PC-9 (cell line): Measurements from ENCODE around the gene GLRX. TPM values are rescaled to one million over a fixed set of nuclear protein-coding genes. Genes with fewer than 3 reads are reported as not detected.

Experiments
- BruUV-seq: library from RNA; stranded (reverse); fragments of 400-500 nt; replicated peaks from 2 replicates; lab custom pipeline; 2021; lab: Mats Ljungman, UMichigan
- CTCF ChIA-PET: fragments of 300-600 bp; sonication (Branson Sonifier 250); formaldehyde crosslinking; loops from one replicate; lab custom pipeline; 2022; ENCODE audit warnings: antibody characterized with exemption; lab: Charles Lee
- POLR2A ChIA-PET: fragments of 300-600 bp; sonication (Branson Sonifier 250); formaldehyde crosslinking; loops from one replicate; lab custom pipeline; 2022; ENCODE audit warnings: antibody characterized with exemption; ENCODE audit not compliant: unreplicated experiment; lab: Charles Lee
- DNase-seq, 2 experiments: peaks; one replicate each; pipeline versions ENCODE4 v3.0.0 to v3.0.0-alpha.2; 2015 to 2022; ENCODE audit warnings: mixed read lengths in 1 of 2
- H2AFZ ChIP-seq: fragments of 200-600 bp; sonication (generic); 2 replicates; pipeline ENCODE4 v1.8.1; 2017; ENCODE audit warnings: antibody characterized with exemption
- H3F3A ChIP-seq: fragments of 200-600 bp; sonication (generic); 2 replicates; pipeline ENCODE4 v1.8.1; 2017; ENCODE audit warnings: antibody characterized with exemption, mild to moderate bottlenecking, low read depth; ENCODE audit not compliant: insufficient read depth
- H3K27ac ChIP-seq: fragments of 200-600 bp; sonication (generic); 2 replicates; pipeline ENCODE4 v1.6.1; 2016; ENCODE audit warnings: mixed run types
- H3K27me3 ChIP-seq: fragments of 200-600 bp; sonication (generic); 2 replicates; pipeline ENCODE4 v1.6.1; 2016; ENCODE audit warnings: low read depth, mixed run types; ENCODE audit not compliant: insufficient read depth
- H3K36me3 ChIP-seq: fragments of 200-600 bp; sonication (generic); 2 replicates; pipeline ENCODE4 v1.6.1; 2016; ENCODE audit warnings: low read depth, mixed run types
- H3K4me1 ChIP-seq: fragments of 200-600 bp; sonication (generic); replicated peaks from 2 replicates; pipeline ENCODE4 v1.6.1; 2016; ENCODE audit warnings: mixed run types; ENCODE audit not compliant: insufficient read depth
- H3K4me2 ChIP-seq: fragments of 200-600 bp; sonication (generic); 2 replicates; pipeline ENCODE4 v1.6.1; 2017; ENCODE audit warnings: mixed run types
- H3K4me3 ChIP-seq: fragments of 200-600 bp; sonication (generic); 2 replicates; pipeline ENCODE4 v1.6.1; 2016; ENCODE audit warnings: mixed run types
- H3K79me2 ChIP-seq: fragments of 200-600 bp; sonication (generic); 2 replicates; pipeline ENCODE4 v1.6.1; 2017; ENCODE audit warnings: low read depth, mixed run types
- H3K9me2 ChIP-seq: fragments of 200-600 bp; sonication (generic); 2 replicates; pipeline ENCODE4 v1.8.1; 2017; ENCODE audit warnings: mild to moderate bottlenecking; ENCODE audit not compliant: insufficient read depth
- H3K9me3 ChIP-seq: fragments of 200-600 bp; sonication (generic); 2 replicates; pipeline ENCODE4 v1.8.1; 2016; ENCODE audit warnings: low read depth; ENCODE audit not compliant: insufficient read depth
- H4K20me1 ChIP-seq: fragments of 200-600 bp; sonication (generic); 2 replicates; pipeline ENCODE4 v1.8.1; 2017; ENCODE audit not compliant: insufficient read depth
- EZH2 ChIP-seq: fragments of 200-600 bp; sonication (generic); IDR thresholded peaks from 2 replicates; pipeline ENCODE4 v1.8.0; 2017; ENCODE audit warnings: antibody characterized with exemption, low read depth
- intact Hi-C: fragments of 100-400 bp; cut with micrococcal nuclease; formaldehyde crosslinking; loops from one replicate; pipeline ENCODE4 v1.10.0; 2022; ENCODE audit not compliant: unreplicated experiment
- total RNA-seq: library from RNA; stranded (reverse); gene quantifications from 2 replicates; pipeline ENCODE4 v1.2.3, GENCODE V29; 2021
- TF ChIP-seq, protein P1 (sequence below): fragments of 200-600 bp; sonication (generic); conservative IDR thresholded peaks from 2 replicates; pipeline ENCODE4 v1.6.1; 2017; ENCODE audit warnings: mixed run types, antibody characterized with exemption, mild to moderate bottlenecking, moderate library complexity

GLRX gene
- total RNA-seq, 1 experiment from 2014 or later: 25.5 TPM

GRCh38 chr5:95830226-95830625 is 7.7 kb upstream of the GLRX start:
- Histone ChIP-seq H3K9me3 (no peaks in the 10 kb centered on the region), H3K36me3 (no peaks in the 10 kb centered on the region), H3F3A (peaks cover 9% of the 10 kb centered on the region; the same call in 1 of the 2 replicates), H3K4me1 (peaks cover 28% of the 10 kb centered on the region), H3K4me2 (no peak overlapping the region), H3K79me2 (no peaks in the 10 kb centered on the region), H3K4me3 (no peak overlapping the region), H2AFZ (no peak overlapping the region), H3K27me3 (no peaks in the 10 kb centered on the region), H4K20me1 (no peaks in the 10 kb centered on the region), H3K9me2 (no peaks in the 10 kb centered on the region), H3K27ac (no peak overlapping the region)
- no TSS peak for BruUV-seq
- intact Hi-C loops: no loop called here
- no peak for TF ChIP-seq EZH2
- TF ChIP-seq, protein P1, sequence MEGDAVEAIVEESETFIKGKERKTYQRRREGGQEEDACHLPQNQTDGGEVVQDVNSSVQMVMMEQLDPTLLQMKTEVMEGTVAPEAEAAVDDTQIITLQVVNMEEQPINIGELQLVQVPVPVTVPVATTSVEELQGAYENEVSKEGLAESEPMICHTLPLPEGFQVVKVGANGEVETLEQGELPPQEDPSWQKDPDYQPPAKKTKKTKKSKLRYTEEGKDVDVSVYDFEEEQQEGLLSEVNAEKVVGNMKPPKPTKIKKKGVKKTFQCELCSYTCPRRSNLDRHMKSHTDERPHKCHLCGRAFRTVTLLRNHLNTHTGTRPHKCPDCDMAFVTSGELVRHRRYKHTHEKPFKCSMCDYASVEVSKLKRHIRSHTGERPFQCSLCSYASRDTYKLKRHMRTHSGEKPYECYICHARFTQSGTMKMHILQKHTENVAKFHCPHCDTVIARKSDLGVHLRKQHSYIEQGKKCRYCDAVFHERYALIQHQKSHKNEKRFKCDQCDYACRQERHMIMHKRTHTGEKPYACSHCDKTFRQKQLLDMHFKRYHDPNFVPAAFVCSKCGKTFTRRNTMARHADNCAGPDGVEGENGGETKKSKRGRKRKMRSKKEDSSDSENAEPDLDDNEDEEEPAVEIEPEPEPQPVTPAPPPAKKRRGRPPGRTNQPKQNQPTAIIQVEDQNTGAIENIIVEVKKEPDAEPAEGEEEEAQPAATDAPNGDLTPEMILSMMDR: no peak
- DNase-seq: no peak
- ChIA-PET CTCF (no interaction called here), POLR2A (no interaction called here)

DNA sequence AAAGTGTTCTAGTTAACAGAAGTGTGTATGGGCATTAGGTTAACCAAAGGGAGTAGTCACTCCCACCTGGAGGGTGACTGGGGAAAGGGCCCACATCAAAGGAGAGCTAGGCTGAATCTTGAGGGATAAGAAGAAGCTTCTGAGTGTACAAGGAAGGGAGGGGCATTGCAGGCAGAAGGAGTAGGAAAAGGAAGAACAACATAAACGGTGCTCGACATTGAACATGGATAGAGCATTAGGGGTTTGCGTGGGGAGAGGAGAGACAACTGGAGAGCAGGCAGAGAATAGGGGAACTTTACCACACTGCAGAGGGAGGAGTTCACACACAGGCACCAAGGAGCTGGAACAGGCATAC is 5.3 kb upstream of the GLRX start:
- TF ChIP-seq, protein P1: no peak
- no peak for TF ChIP-seq EZH2
- H3K9me3 ChIP-seq: no peaks in the 10 kb centered on the region
- no peak overlapping the region for H3K4me3 ChIP-seq
- no peaks in the 10 kb centered on the region for H4K20me1 ChIP-seq
- no peak overlapping the region for H2AFZ ChIP-seq
- ChIA-PET POLR2A (no interaction called here), CTCF (no interaction called here)
- H3K4me2 ChIP-seq: no peak overlapping the region
- no peak overlapping the region for H3K27ac ChIP-seq
- no peaks in the 10 kb centered on the region for H3K79me2 ChIP-seq
- no peaks in the 10 kb centered on the region for H3K9me2 ChIP-seq
- no peaks in the 10 kb centered on the region for H3K27me3 ChIP-seq
- H3F3A ChIP-seq: peaks cover 25% of the 10 kb centered on the region; the same call in 1 of the 2 replicates
- no TSS peak for BruUV-seq
- H3K36me3 ChIP-seq: no peaks in the 10 kb centered on the region
- peaks cover 26% of the 10 kb centered on the region for H3K4me1 ChIP-seq
- DNase-seq: no peak
- intact Hi-C loops: no loop called here

GRCh38 chr5:95826949-95827891 is 4.7 kb upstream of the GLRX start:
- ChIA-PET CTCF (no interaction called here), POLR2A (no interaction called here)
- Histone ChIP-seq H3K4me3 (no peak overlapping the region), H3K9me2 (no peaks in the 10 kb centered on the region), H4K20me1 (no peaks in the 10 kb centered on the region), H3K4me2 (no peak overlapping the region), H3K27ac (no peak overlapping the region), H3K79me2 (no peaks in the 10 kb centered on the region), H3F3A (peaks cover 29% of the 10 kb centered on the region; the same call in 1 of the 2 replicates), H2AFZ (no peak overlapping the region), H3K4me1 (peaks cover 23% of the 10 kb centered on the region), H3K36me3 (no peaks in the 10 kb centered on the region), H3K9me3 (no peaks in the 10 kb centered on the region), H3K27me3 (no peaks in the 10 kb centered on the region)
- TF ChIP-seq, protein P1: no peak
- TF ChIP-seq EZH2: no peak
- no TSS peak for BruUV-seq
- DNase-seq: no peak
- intact Hi-C loops: no loop called here
